ENCODE measurements around the gene CBFA2T3. TPM values are rescaled to one million over a fixed set of nuclear protein-coding genes. Genes with fewer than 3 reads are reported as not detected.
"Not testable (repeated sequence)": the region's sequence is repeated elsewhere in the genome, so short reads cannot be mapped to it uniquely, and the experiment has no call there.

The CBFA2T3 gene
- total RNA-seq, 1 donor: 1.3 TPM

DNA sequence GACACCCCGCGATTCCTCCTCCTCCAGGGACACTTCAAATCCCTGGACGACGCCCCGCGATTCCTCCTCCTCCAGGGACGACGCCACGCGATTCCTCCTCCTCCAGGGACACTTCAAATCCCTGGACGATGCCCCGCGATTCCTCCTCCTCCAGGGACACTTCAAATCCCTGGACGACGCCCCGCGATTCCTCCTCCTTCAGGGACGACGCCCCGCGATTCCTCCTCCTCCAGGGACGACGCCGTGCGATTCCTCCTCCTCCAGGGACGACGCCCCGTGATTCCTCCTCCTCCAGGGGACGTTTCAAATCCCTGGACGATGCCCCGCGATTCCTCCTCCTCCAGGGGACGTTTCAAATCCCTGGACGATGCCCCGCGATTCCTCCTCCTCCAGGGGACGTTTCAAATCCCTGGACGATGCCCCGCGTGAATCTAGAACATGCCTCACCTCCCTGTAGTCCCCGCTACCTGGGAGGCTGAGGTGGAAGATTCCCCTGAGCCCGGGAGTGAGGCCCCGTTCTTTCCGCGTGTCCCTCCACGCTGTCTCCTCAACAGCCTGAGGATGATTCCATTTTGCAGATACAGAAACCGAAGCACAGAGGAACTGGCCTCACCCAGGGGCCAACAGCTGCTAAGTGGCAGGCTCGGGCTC is 87.2 kb downstream of the CBFA2T3 start:
- not testable (repeated sequence) for H3K4me1 ChIP-seq (ENCODE audit: insufficient read depth, low read length); H3K27me3 ChIP-seq (ENCODE audit: insufficient read depth, low read length); H3K9me3 ChIP-seq (ENCODE audit: low read depth, low read length)

DNA sequence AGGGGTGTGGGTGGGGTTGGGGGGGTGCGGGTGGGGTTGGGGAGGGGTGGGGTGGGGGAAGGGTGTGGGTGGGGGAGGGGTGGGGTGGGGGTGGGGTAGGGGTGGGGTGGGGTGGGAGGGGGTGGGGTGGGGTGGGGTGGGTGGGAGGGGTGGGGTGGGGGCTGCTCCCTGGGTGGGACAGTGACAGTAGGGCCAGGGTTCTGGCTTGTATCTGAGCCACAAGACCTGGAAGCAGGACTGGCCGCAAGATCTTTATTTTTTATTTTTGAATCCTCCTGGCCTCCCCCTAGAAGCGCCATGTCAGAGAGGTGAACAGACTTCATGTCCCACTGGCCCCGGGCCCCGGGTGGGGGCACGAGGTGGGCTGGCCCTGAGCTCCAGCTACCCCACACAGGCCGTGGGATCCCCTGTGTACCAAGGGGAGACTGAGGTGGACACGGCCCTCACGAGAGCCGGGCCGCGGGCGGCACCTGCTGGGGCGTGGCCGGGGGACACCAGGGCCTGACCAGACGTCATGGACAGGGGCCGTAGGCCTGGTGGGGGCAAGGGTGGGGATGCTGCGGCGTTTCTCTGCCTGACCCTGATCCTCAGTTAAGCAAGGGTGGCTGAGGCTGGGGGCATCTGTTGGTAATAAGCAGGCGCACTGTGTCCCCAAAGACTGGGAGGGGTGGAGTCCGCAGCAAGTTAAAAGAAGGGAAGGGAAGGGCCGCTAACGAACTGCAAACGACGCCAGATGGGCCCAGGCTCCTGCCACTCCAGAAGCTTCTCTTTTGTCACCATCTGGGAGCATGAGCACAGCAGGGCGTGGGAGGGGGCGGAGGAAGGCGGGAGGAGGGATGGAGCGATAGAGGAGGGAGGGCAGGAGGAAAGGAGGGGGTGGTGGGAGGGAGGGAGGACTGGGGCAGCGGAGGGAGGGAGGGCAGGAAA is 88.3 kb downstream of the CBFA2T3 start:
- Histone ChIP-seq H3K4me1 (ENCODE audit: insufficient read depth, low read length) (no peaks in the 10 kb centered on the region), H3K27me3 (ENCODE audit: insufficient read depth, low read length) (no peaks in the 10 kb centered on the region), H3K4me3 (ENCODE audit: low read length) (no peak overlapping the region), H3K9me3 (ENCODE audit: low read depth, low read length) (no peaks in the 10 kb centered on the region)

More for the DNA sequence above, 87.2 kb downstream of the CBFA2T3 start:
- not testable (repeated sequence) for H3K4me3 ChIP-seq (ENCODE audit: low read length)

DNA sequence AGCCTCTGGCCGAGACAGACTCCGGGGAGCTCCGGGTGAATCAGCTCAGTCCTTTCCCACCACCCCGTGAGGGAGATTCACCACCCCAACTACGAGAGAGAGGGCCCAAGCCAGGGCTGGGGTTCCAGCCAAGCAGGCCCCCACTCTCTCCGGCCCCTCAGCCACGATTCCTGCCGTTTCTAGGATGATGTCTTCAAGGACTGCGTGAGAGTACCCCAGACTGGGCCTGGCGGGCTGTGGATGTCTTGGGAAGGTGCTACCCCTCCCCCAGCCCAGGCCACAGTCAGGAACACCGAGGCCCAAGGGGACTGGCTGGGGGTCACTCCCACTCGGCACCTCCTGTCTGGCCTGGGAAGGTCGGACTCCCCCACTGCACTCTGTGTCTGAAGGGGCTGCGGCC is 89.0 kb downstream of the CBFA2T3 start:
- Histone ChIP-seq H3K4me3 (ENCODE audit: low read length) (no peak overlapping the region), H3K4me1 (ENCODE audit: insufficient read depth, low read length) (no peaks in the 10 kb centered on the region), H3K27me3 (ENCODE audit: insufficient read depth, low read length) (no peaks in the 10 kb centered on the region), H3K9me3 (ENCODE audit: low read depth, low read length) (no peaks in the 10 kb centered on the region)

DNA sequence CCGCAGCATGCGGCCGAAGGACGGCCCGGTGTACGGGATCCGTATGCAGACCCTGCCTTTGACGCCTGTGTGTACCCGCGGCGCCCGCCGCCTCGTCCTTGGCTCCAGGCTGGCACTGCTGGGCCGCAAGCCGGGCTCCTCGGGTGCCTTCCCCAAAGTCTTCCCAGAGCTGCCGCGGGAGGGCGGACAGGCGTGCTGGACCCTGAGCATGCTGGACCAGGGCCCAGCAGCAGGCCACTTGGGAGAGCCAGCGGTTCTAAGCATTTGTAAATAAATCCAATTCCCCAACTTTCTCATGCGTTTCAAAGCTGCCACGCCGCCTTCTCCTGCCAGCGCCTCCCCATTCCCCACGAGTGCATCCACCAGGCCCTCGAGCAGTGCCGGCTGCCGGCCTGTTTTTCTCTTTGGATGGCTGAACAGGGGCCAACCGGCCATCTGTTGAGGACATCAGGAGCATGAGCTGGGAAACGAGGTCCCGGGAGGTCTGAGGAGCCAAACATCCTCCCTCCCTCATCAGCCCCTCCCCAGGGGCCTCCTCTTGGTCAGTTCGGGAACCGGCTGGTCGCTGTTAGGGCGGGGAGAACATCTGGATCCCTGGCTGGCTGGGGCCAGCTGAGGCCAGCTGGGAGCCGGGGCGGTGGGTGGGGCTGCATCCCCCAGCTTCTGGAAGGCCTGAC is 90.0 kb downstream of the CBFA2T3 start:
- peaks cover 3% of the 10 kb centered on the region for H3K4me1 ChIP-seq (ENCODE audit: insufficient read depth, low read length)

DNA sequence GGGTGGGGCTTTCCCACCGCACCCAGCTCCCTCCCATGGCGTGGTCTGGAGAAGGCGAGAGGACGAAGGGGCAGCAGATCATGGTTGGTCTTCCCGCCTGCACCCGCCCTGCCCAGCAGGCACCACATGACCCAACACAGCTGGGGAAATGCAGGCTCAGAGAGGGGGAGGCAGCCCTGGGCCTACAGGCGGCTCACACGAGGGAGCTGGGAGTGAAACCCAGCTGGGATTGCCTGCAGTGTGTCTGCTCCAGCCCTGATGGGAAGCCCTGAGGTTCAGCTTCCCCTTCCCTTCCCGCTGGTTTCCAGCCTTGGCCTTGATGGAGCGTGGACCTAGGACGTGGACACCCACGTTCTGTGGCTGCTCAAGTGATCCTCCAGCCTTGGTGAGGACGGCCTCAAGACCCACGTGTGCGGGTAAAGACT is 90.6 kb downstream of the CBFA2T3 start:
- no peaks in the 10 kb centered on the region for H3K27me3 ChIP-seq (ENCODE audit: insufficient read depth, low read length)
- no peak overlapping the region for H3K4me3 ChIP-seq (ENCODE audit: low read length)
- no peaks in the 10 kb centered on the region for H3K9me3 ChIP-seq (ENCODE audit: low read depth, low read length)
- H3K4me1 ChIP-seq (ENCODE audit: insufficient read depth, low read length): peaks cover 3% of the 10 kb centered on the region

More for the DNA sequence above, 90.0 kb downstream of the CBFA2T3 start:
- no peaks in the 10 kb centered on the region for H3K27me3 ChIP-seq (ENCODE audit: insufficient read depth, low read length)
- no peak overlapping the region for H3K4me3 ChIP-seq (ENCODE audit: low read length)
- H3K9me3 ChIP-seq (ENCODE audit: low read depth, low read length): no peaks in the 10 kb centered on the region

DNA sequence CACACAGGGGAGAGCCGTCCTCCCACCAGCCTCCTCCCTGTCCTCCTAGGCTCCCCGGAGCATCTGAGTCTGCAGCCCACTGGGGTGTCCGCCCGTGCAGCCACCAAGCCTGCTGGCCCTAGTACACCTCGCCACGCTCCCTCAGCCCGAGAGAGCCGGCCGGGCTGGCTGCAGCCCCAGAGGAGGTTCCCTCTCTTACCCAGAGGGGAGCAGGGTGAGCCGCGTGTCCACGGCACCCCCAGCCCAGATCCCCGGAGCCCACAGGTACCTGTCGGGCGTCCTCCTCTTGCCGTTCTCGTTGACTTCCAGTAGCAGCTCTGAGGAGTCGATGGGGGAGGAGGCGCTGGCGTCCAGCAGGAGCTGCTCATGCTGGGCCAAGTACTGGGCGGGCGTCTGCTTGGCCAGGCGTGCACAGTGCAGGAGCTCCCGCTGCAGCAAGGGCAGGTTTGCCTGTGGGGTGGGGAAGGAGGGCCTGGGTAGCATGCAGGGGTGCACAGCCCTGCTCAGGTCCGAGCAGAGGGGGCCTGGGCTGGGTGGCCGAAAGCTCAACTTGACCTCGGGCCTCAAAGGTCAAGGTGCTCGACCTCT is 91.2 kb downstream of the CBFA2T3 start:
- H3K4me3 ChIP-seq (ENCODE audit: low read length): no peak overlapping the region
- no peaks in the 10 kb centered on the region for H3K27me3 ChIP-seq (ENCODE audit: insufficient read depth, low read length)
- H3K9me3 ChIP-seq (ENCODE audit: low read depth, low read length): no peaks in the 10 kb centered on the region
- H3K4me1 ChIP-seq (ENCODE audit: insufficient read depth, low read length): peaks cover 3% of the 10 kb centered on the region

DNA sequence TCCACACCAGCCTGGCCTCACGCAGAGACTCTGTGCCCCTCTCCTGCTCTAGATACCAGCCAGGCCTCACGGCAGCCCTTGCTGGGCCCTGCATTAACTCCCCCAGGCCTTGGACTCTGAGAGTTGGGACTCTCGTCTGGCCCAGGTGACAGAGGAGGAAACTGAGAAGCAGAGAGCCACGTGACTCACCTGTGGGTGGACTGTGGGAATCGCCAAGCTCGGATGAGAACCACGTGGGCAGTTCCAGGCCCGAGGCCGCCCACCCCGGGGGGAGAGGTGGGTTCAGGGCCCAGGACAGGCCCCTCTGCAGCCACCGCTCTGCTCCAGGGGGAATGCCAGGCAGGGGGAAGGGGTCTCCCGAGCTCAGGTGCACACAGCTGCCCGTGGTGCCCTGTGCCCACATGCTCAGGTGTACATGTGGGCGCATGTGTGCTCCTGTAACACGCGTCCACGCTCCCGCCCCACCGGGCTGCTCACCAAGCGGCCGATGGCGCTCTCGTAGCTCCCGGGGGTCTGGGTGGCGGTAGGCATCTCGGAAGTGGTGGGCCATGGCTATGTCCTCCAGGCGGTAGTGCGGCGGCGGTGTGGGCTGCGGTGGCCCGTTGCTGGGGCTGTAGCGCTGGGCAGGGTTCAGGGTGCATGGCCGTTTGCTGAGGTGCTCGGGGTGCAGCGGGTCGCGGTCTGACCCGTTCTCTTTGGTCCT is 92.3 kb downstream of the CBFA2T3 start:
- peaks cover 3% of the 10 kb centered on the region for H3K4me1 ChIP-seq (ENCODE audit: insufficient read depth, low read length)
- no peaks in the 10 kb centered on the region for H3K9me3 ChIP-seq (ENCODE audit: low read depth, low read length)

DNA sequence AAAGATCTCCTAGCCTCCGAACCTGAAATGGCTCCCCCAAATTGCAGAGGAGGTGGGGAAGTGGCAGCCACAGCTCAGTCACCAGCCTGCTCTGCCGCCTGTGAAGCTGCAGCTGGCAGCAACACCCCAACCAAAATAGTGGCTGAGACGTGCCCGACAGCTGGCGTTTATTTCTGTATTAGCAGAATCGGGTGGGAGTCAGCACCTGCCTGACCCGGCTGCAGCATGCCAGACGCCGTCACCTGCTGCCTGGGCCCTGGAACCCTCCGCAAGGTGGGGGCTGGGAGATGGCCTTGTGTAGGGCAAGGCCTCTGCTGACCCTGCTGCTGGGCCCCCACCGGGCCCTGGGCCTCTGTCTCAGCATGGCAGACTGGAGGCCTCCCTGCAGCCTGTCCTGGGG is 93.1 kb downstream of the CBFA2T3 start:
- Histone ChIP-seq H3K4me1 (ENCODE audit: insufficient read depth, low read length) (peaks cover 3% of the 10 kb centered on the region), H3K9me3 (ENCODE audit: low read depth, low read length) (no peaks in the 10 kb centered on the region), H3K27me3 (ENCODE audit: insufficient read depth, low read length) (no peaks in the 10 kb centered on the region), H3K4me3 (ENCODE audit: low read length) (no peak overlapping the region)

More for the DNA sequence above, 92.3 kb downstream of the CBFA2T3 start:
- no peaks in the 10 kb centered on the region for H3K27me3 ChIP-seq (ENCODE audit: insufficient read depth, low read length)
- H3K4me3 ChIP-seq (ENCODE audit: low read length): no peak overlapping the region

DNA sequence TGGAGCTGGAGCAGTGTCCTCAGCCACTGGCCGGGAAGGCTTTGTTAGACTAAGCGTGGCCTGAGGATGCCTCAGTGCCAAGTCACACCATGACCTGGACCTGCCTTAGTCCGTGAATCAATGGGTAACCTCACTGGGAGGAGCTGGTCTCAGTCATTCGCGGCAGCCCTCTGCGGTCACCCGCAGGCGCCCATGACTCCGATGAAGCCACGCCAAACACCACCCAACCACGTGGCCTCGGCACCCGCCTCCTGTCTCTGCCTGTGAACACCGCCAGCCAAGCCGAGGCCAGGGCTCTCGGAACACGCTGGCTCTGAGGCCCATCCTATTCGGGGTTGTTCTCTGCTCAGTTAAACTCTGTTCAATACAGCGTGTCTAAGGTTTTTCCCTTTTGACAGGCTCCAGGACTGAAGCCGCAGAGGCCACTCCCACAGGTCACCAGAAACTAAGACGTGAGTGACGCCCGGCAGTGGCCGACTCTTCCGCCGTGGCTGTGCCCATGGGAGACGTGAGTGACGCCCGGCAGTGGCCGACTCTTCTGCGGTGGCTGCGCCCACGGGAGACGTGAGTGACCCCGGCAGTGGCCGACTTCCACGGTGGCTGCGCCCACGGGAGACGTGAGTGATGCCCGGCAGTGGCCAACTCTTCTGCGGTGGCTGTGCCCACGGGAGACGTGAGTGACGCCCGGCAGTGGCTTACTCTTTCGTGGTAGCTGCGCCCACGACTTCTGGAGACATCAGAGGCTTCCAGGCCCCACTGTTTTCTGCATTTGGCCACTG is 93.7 kb downstream of the CBFA2T3 start:
- no peaks in the 10 kb centered on the region for H3K27me3 ChIP-seq (ENCODE audit: insufficient read depth, low read length)
- H3K9me3 ChIP-seq (ENCODE audit: low read depth, low read length): no peaks in the 10 kb centered on the region
- H3K4me3 ChIP-seq (ENCODE audit: low read length): no peak overlapping the region
- peaks cover 3% of the 10 kb centered on the region for H3K4me1 ChIP-seq (ENCODE audit: insufficient read depth, low read length)

DNA sequence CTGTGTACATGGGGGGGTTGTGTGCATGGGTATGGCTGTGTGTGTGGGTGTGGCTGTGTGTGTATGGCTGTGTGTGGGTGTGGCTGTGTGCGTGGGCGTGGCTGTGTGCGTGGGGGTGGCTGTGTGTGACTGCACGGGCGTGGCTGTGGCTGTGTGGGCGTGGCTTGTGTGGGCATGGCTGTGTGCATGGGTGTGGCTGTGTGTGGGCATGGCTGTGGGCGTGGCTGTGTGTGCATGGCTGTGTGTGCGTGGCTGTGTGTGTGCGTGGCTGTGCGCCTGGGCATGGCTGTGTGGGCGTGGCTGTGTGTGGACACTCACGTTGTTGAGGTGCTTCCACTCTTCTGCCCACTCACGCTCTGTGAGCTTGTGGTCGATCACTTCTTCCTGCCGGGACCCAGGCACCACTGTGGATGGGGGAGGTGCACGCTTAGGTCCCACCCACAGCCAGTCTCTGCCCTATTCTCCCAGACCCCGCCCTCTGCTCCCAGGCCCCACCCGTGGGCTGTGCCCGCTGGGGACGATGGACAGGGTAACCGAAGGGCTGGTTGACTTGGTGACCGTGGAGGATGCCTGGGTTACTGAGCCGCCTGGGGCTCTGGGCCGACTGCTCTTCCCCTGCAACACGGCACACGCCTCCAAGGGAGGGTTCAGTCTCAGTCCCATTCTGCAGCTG is 94.5 kb downstream of the CBFA2T3 start:
- peaks cover 3% of the 10 kb centered on the region for H3K4me1 ChIP-seq (ENCODE audit: insufficient read depth, low read length)
- no peaks in the 10 kb centered on the region for H3K27me3 ChIP-seq (ENCODE audit: insufficient read depth, low read length)
- H3K4me3 ChIP-seq (ENCODE audit: low read length): no peak overlapping the region
- H3K9me3 ChIP-seq (ENCODE audit: low read depth, low read length): no peaks in the 10 kb centered on the region

DNA sequence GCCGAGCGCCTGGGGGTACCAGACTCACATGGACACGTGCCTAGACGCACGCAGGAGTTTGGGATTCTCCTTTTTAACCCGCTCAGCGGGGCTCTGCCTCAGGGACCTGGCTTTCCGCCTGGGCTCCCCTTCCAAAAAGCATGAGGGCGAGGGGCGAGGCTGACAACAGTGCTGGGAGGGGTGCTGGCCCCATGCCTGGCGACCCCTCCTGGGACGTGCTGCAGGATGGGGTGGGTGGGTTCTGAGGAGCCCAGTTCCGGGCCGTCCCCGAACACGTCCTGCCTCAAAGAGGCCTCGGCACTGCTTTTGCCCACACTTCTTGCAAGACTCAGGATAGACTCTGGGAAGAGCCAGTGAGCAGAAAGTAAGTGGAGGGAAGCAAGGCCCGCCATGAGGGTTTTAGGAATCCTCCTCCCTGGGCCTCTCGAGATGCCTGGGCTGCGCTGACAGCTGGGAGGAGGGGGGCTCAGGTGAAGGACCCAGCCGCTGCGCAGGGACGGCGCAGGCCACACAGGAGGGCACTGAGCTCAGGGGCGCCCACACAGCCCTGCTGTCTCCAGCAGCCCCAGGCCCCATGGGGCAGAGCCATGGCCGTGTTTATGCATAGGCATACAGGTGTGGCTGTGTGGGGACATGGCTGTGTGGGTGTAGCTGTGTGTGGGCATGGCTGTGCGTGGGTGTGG is 95.2 kb downstream of the CBFA2T3 start:
- Histone ChIP-seq H3K9me3 (ENCODE audit: low read depth, low read length) (no peaks in the 10 kb centered on the region), H3K4me3 (ENCODE audit: low read length) (no peak overlapping the region), H3K27me3 (ENCODE audit: insufficient read depth, low read length) (no peaks in the 10 kb centered on the region), H3K4me1 (ENCODE audit: insufficient read depth, low read length) (peaks cover 3% of the 10 kb centered on the region)

DNA sequence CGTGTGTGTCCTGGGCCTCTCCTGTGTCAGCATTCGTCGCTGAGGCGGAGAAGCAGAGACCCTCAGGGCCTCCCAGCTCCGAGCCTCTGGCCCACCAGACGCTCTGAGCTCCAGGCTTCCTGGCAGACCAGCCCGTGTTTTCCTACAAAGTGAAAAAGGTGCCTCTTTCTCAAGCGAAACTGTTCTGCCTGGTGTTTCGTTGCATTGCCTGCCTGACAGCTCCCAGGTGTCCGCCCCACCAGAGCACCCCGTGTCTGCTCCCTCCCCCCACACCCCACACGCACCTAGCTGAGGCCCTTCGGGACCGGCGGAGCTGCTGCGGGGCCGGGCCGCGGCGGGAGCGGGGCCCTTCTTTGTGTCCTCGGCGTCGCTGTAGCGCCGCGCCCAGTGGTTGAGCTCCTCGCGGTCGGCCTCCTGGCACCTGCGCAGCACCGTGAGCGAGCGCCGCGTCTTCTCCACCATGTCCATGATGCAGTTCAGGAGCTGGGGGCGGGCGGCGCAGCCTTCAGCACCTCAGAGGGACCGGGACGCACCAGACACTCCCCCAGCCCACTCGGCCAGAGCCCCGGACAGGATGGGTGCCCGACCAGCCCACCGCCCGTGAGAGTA is 95.9 kb downstream of the CBFA2T3 start:
- no peaks in the 10 kb centered on the region for H3K27me3 ChIP-seq (ENCODE audit: insufficient read depth, low read length)
- no peaks in the 10 kb centered on the region for H3K9me3 ChIP-seq (ENCODE audit: low read depth, low read length)
- H3K4me3 ChIP-seq (ENCODE audit: low read length): no peak overlapping the region
- peaks cover 3% of the 10 kb centered on the region for H3K4me1 ChIP-seq (ENCODE audit: insufficient read depth, low read length)
